GM21529 (cell line): ENCODE results near the gene PIGQ.

Source experiments
- ATAC-seq: cut with Tn5 transposase; IDR thresholded peaks from one replicate; pipeline ENCODE4 v1.9.1; 2021; ENCODE audit not compliant: unreplicated experiment

The PIGQ gene

DNA sequence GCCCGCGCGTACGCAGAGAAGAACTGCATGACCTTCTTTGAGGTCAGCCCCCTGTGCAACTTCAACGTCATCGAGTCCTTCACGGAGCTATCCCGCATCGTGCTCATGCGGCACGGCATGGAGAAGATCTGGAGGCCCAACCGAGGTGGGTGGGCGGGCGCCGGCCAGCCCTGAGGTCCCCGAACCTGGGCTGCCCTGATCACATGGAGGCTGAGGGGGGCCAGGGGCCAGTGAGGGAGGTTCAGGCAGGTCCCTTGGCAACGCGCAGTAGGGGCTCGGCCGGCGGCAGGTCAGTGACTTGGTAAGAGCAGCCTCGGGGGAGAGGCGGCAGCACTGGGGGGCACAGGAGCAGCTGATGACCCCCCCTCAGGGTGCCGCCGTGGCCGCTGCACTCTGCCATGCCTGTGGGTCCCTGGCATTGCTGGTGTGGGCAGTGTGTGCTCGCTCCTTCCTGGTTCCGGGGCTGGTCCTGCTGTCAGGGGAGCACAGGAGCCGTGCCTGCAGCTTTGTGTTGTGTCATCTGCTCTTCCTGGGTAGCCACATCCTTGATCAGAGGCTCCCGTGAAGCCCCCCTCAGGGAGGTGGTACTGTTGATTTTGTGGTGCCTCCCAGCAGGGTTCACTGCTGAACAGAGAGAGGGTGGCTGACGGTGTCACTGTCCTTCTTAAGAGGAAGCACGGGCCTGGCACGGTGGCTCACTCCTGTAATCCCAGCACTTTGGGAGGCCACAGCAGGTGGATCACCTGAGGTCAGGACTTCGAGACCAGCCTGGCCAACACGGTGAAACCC, 56.4 kb downstream of the PIGQ start:
- ATAC-seq, result no peak

DNA sequence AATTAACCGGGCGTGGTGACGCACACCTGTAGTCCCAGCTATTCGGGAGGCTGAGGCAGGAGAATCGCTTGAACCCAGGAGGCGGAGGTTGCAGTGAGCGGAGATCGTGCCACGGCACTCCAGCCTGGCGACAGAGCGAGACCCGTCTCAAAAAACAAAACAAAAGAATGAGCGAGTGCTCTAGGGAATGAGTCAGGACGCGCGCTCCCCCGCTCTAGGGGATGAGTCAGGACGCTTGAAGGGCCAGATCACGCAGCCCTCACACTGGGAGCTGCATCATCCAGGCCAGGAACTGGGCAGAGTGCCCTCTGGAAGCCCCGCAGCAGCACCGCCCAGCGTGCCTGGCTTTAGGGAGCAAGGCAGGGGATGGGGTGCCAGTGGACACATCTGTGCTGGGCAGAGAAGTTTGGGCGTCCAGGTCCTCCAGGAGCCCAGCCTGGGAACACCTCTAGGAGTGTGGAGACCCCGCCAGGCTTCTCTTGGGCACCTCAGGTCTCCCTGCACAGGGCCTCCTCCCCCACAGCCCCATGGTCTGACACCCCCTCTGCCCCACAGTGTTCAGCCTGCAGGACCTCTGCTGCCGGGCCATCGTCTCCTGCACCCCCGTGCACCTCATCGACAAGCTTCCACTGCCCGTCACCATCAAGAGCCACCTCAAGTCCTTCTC, 57.2 kb downstream of the PIGQ start:
- ATAC-seq, result no peak

DNA sequence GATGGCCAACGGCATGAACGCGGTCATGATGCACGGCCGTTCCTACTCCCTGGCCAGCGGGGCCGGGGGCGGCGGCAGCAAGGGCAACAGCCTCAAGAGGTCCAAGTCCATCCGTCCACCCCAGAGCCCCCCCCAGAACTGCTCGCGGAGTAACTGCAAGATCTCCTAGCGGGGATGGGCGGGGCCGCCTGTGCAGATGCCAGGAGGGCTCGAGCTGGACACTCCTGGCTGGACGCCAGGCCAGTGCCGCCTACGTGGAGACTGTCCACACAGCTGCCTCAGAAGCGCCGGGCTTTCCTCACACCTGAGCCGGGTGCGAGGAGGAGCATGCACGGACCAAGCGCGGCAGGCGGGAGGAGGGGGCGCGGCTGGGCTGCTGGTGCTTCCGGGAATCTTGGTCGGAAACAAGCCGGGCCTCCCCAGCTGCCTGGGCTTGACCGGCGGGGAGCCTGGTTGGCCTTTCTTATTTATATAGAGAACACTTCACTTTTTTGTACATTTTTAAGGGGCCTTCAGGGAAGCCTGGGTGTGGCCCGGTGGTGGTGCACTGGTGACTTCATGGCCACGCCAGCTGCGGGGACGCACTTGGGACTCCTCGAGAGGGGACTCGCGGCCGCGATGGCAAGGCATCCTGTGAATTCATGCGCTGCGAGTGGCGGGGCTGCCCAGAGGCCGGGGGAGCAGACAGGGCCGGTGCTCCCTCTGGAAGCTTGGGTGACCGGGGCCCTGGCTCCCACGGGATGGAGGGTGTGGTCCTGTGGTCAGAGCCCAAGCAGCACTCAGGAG, 57.9 kb downstream of the PIGQ start:
- no peak for ATAC-seq

DNA sequence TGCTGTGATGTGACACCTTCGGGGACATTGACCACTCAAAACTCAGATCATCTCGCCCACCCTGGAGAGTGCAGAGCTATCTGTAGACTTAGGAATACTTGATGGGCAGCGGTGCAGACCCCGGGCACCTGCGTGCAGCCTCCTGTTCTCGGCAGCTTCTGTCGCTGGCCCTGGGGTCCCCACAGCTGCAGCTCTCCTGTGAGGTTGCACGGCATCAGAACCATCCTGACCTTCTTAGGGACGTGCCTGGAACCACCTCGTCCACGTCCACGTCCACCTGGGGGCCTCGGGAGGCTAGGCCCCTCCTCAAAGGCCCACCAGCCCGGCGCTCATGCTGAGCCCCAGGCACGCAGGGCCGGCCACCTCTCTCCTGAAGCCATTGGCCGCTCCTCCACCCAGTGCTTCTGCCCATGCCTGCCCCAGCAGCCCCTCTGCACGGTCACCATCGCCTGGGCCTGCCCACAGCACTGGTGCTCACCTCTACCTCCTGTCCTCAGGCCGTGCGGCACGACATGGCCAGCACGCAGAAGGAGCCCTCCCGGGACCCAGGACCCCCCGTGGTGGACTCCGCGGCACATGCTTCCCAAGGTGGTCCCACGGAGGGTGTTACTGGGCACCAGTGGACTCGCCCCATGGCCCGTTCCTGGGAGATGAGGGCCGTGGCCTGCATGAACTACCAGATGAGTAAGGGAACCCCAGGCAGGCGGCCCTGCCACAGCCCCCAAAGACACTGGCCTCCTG, 58.7 kb downstream of the PIGQ start:
- no peak for ATAC-seq

DNA sequence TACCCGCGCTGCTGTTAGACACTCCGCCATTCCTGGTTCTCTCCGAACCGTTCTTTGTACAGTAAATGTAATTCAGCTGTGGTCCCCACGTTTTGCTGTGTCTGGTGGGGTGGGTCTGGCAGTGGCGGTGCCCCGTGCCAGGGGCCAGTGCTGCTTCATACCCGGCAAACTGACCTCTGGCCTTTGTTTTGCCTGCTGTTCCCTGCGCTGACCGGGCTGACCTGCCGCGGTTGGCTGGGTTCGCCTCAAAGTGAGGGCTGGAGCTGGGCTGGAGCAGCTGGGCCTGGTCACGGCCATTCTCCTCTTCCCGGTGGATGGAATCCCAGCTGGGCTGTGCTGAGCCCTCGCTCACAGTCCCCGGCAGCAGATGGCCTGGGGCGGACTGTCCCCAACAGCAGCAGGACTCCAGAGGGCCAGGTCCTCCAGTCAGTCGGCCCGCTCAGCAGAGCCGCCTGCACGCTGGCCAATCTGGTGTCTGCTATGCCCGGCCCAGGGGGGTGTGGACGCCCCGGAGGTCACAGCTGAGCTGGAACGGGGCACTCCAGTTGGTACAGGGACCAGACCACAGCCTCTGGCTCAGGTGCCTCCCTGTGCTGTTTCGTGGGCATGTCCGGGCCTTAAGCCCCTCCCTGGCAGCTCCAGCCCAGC, 59.5 kb downstream of the PIGQ start:
- no peak for ATAC-seq

DNA sequence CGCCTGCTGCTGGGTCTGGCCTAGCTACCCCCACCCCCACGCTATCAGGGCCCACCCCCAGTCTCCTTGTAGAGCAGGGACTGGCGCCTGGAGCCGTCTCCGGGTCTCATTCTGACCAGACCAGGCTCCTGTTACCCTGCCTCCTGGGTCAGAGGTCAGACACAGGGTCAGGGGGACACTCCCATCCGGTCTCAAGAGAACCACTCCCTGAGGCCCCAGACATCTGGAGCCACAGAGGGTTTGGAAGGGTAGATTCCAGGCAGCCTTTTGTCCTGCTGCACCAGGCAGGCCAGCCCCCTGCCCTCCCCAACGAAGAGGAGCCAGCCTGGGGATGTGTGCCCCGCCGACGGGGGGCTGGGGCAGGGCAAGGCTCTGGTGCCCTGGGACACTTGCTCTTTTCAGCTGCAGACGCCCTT, 60.1 kb downstream of the PIGQ start:
- ATAC-seq, result no peak

DNA sequence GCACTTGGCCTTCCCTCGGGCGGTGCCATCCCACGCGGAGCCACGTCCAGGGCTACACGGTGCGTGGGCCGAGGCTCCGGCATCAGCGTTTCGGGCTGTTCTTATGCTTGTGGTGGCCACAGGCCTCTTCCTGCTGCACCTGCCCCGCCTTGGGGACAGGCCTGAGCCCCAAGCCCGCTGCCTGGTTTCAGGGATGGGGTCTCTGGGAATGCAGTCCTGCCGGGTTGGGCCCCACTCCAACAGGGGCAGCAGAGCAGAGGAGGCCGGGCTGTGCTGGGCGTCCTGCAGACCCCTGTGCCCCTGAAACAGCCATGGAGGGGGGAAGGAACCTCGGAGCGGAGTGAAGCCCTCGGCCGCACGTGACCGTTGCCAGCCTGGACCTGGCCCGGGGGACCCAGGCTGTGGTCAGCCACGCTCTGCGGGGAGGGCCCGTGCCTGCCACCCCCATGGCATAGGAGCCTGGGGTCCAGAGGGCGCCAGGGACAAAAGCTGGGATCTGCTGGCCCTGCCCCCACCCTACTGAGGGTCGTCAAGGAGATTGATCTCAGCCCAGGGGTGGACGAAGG, 60.6 kb downstream of the PIGQ start:
- no peak for ATAC-seq

DNA sequence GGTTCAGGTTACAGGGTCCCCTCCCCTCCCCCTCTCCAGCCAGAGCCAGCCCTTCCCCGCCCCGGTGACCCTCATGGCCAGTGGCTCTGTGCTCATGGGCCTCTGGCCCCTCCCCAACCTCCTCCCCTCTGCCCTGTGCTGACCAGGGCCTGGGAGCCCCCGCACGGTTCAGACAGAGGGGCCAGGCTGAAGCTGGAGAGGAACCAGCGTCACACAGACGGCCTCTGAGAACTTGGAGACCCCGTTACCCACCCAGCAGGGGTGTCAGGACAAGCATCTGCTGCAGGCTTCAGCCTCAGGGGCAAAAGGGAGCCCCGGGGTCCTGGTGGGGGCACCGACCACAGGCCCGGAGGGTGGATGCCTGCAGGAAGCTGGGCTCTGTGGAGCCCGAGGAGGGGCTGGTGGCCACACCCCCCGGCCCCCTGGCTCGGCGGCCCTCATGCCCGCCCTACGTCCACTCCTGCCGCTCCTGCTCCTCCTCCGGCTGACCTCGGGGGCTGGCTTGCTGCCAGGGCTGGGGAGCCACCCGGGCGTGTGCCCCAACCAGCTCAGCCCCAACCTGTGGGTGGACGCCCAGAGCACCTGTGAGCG, 61.1 kb downstream of the PIGQ start, which contains the start of gene WFIKKN1:
TSS of gene WFIKKN1 (plus strand) at position 171 of the 591 bp plus-strand sequence. CDS start at position 440, 269 bp downstream.
- no peak for ATAC-seq

DNA sequence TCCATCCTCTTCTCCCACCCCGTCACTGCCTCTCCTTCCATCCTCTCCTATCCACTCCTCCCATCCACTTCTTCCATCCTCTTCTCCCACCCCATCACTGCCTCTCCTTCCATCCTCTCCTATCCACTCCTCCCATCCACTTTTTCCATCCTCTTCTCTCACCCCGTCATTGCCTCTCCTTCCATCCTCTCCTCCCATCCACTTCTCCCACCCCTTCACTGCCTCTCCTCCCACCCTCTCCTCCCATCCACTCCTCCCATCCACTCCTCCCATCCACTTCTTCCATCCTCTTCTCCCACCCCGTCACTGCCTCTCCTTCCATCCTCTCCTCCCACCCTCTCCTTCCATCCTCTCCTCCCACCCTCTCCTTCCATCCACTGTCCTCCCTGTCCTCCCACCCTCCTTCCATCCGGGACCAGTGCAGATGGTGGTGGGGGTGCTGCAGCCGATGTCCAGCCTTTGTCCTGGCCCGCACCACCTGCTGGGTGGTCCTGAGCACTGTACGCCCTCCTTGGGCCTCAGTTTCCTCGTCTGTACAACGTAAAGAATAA, 62.1 kb downstream of the PIGQ start:
- ATAC-seq, result no peak

DNA sequence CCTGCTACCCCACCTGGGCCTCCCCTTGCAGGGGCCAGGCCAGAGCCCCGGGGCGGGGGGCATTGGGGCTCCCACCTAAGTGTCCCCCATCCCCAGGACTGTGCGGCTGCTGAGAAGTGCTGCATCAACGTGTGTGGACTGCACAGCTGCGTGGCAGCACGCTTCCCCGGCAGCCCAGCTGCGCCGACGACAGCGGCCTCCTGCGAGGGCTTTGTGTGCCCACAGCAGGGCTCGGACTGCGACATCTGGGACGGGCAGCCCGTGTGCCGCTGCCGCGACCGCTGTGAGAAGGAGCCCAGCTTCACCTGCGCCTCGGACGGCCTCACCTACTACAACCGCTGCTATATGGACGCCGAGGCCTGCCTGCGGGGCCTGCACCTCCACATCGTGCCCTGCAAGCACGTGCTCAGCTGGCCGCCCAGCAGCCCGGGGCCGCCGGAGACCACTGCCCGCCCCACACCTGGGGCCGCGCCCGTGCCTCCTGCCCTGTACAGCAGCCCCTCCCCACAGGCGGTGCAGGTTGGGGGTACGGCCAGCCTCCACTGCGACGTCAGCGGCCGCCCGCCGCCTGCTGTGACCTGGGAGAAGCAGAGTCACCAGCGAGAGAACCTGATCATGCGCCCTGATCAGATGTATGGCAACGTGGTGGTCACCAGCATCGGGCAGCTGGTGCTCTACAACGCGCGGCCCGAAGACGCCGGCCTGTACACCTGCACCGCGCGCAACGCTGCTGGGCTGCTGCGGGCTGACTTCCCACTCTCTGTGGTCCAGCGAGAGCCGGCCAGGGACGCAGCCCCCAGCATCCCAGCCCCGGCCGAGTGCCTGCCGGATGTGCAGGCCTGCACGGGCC, 62.9 kb downstream of the PIGQ start:
- ATAC-seq, result no peak

DNA sequence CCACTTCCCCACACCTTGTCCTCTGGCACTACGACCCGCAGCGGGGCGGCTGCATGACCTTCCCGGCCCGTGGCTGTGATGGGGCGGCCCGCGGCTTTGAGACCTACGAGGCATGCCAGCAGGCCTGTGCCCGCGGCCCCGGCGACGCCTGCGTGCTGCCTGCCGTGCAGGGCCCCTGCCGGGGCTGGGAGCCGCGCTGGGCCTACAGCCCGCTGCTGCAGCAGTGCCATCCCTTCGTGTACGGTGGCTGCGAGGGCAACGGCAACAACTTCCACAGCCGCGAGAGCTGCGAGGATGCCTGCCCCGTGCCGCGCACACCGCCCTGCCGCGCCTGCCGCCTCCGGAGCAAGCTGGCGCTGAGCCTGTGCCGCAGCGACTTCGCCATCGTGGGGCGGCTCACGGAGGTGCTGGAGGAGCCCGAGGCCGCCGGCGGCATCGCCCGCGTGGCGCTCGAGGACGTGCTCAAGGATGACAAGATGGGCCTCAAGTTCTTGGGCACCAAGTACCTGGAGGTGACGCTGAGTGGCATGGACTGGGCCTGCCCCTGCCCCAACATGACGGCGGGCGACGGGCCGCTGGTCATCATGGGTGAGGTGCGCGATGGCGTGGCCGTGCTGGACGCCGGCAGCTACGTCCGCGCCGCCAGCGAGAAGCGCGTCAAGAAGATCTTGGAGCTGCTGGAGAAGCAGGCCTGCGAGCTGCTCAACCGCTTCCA, 63.7 kb downstream of the PIGQ start:
- ATAC-seq, result no peak
